HG03045 (cell line): ENCODE results near the gene TRAPPC2.
"Not testable (repeated sequence)": the region's sequence is repeated elsewhere in the genome, so short reads cannot be mapped to it uniquely, and the experiment has no call there.

Experiments
- ATAC-seq: cut with Tn5 transposase; IDR thresholded peaks from one replicate; pipeline ENCODE4 v1.9.1; 2021; ENCODE audit warnings: mild to moderate bottlenecking, moderate library complexity; ENCODE audit not compliant: unreplicated experiment

TRAPPC2 gene

GRCh38 chrX:13673016-13673415, 61.4 kb downstream of the TRAPPC2 start:
- ATAC-seq = no peak

- ATAC-seq = no peak
Observed at GRCh38 chrX:13670197-13670596, 64.2 kb downstream of the TRAPPC2 start.

GRCh38 chrX:13669755-13670154, 64.7 kb downstream of the TRAPPC2 start:
- ATAC-seq = not testable (repeated sequence)

- peak; percentile 73 for ATAC-seq
Observed at GRCh38 chrX:13669246-13669737, 65.1 kb downstream of the TRAPPC2 start.

GRCh38 chrX:13667919-13668318, 66.5 kb downstream of the TRAPPC2 start:
- ATAC-seq = no peak

GRCh38 chrX:13666836-13667235, 67.6 kb downstream of the TRAPPC2 start:
- ATAC-seq = no peak

- ATAC-seq = no peak
Observed at GRCh38 chrX:13664020-13664419, 70.4 kb downstream of the TRAPPC2 start.

- ATAC-seq = no peak
Observed at GRCh38 chrX:13662355-13662791, 72.0 kb downstream of the TRAPPC2 start.
